HG03571 (cell line): ENCODE data around the gene MAML3.

ENCODE experiments used
- ATAC-seq: cut with Tn5 transposase; IDR thresholded peaks from one replicate; pipeline ENCODE4 v1.9.1; 2021; ENCODE audit not compliant: unreplicated experiment

MAML3 gene

GRCh38 chr4:139905489-139905888 is 248.5 kb downstream of the MAML3 start:
- ATAC-seq, result no peak

DNA sequence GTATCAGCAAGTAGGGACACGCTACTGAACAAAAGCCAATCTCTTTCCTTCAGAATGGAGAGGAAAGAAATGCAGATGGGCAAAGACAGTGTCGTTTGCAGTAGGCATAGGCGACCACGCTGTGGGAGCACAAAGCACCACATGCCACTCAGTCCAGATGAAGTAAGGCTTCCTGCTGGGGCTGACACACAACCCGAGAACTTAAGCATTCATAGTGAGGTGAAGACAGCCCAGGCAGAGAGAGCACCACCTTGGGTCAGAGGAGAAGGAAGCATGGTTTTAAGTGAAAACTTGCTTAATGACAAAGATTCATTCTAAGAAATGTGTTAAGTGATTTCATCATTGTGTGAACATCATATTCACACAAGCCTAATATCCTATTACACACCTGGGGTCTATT is 249.6 kb downstream of the MAML3 start:
- no peak for ATAC-seq

- no peak for ATAC-seq
Measured at GRCh38 chr4:139903845-139904244, 250.1 kb downstream of the MAML3 start.

DNA sequence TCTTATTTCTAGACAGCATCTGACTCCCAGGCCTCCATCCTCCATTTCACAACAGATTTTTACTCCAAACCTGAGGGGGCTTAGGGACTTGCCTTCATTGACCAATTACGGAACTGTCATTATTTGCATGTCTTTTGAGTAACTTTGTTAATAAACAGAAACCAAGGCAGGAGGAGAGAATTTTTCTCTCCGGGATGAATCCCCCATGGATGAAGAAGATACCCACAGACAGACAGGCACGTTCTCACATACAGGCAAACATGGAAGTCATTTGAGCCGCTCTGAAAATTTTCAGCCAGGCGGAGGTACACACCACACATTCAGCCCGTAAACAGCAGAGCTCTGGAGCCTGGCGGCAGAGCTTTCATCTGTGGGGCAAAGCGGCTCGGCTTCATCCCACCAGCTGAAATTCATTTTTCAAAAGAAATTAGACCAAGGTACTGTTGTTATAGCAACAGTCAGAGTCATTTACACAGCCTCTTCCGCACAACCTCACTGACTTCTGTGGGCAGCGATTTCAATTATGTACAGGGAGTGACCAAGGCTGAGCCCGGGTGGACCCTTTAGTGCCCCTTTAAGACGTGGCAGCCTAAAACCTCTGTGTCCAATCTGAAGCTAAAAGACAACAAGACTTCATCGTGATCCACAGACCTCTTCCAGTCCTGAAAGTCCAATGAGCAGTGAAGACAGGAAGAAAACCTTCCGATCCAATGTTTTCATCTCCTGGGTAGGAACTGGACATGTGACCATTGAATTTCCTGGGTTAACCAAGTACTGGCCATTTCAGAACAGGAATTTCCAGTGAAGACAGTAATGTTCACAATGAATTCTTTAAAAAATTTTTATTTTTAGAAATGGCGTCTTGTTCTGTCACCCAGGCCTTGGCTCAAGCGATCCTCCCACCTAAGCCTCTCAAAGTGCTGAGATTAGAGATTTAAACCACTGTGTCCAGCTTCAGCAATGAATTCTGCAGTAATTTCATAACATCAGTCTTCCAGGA is 251.4 kb downstream of the MAML3 start:
- no peak for ATAC-seq

DNA sequence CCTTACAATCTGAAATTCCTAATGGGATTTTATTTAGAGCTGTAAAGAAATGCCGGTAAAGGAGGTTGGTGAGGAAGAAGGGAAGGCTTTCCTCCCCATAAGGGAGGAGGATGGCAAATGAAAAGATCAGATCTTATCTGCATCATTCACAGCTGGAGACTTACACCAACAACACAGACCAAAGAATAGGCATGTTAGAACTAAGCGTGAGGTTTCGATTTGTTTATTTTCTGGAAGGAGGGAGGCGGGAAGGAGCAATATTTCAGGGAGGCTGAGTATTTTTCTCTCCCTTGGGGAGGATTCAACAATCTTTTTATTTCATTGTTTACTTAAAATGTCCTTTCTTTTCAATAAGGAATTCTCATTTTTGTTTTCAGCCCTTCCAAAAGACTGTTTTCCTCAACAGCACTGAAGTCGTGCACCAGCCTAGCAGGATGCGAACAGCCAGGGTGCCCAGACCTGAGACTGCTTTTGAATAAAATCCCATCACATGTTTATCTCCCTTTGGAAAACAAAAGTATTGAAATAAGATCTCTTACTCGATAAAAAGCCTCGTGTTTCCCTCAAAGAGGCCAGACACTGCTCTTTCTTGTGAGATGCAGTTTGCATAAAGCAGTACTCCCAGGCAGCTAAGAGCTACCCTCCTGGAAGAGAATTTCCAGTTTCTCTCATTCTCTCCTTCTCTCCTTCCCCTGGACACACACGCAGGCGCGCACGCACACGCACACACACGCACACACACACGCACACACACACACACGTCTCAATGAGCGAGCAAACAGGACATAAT is 252.3 kb downstream of the MAML3 start:
- ATAC-seq, result no peak

DNA sequence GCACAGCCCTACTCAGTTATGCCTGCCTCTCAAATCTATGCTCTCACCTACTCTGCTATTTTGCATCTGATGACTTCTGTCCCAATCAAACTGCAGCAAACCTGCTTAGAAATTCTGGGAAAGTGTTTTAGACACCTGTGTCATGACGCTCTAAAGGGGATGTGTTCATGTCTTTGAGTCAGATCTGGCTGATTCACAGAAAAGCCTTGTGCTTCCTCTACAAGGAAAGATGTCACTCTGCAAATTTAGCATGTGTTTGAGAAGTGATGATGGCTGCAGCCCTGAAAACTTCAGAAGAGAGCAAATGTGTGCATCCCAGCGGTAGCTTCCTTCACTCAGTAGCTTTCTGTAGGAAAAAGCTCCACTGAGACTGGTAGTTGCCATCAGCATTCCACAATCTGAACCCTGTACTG is 253.0 kb downstream of the MAML3 start:
- ATAC-seq, result no peak

- no peak for ATAC-seq
Measured at GRCh38 chr4:139899346-139899745, 254.6 kb downstream of the MAML3 start.

GRCh38 chr4:139898293-139898692 is 255.7 kb downstream of the MAML3 start:
- no peak for ATAC-seq

DNA sequence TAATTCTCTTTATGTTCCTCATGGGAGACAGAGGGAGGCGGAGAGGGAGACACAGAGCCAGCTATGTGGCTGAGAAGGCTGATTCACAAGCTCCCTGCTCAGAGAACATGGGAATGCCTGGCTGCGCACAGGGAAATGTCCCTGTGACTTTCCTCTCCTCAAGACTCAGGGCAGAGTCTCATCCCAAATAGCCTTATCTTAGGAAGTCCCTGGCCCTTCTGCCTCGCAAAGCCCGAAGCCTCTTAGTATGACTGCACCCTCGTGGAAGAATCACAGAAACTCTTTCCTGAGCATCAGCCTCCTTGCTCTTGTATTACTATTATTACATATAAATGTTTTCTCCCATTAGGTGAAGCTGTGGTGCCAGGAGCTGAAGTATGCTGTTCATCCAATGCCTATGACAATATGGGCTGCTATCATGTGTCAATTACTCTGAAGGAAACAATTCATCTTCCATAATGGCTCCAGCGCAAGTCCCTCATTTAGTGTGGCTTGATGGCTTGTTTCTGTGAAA is 257.8 kb downstream of the MAML3 start:
- no peak for ATAC-seq

GRCh38 chr4:139893801-139894200 is 260.2 kb downstream of the MAML3 start:
- no peak for ATAC-seq

DNA sequence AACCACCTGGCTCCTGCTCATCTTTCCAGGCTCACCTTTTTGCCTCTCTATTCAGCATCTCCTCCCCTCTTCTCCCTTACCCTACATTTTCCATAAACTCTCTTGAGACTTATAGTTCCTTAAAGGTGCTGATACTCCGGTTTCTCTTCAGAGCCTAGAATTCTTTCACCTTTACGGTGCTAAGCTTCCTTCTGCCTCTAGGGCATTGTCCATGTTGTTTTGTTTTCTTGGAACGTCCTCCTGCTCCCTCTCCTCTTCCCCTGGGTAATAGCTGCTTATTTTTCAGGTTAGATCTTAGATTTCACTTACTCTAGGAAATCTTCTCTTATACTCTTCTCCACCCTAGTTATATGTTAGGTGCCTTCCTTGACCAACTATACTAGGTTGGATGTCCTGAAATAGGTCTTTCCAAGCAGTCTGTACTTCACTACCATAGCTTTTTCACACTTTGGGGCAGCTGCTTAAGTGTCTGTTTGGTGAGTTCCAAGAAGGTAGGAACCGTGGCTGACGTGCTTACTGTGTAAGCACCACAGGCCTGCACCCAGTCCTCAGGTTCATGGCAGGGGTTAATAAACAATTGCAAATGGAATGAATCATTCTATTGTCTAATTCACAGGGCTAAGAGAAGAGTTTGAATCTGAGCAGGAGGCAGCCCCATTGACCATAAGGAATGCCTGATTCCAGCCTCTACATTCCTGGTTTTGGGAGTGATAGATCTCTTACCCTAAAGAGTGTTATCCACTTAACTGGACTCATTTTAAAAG is 260.8 kb downstream of the MAML3 start:
- ATAC-seq, result no peak

- no peak for ATAC-seq
Measured at GRCh38 chr4:139890816-139891215, 263.2 kb downstream of the MAML3 start.

DNA sequence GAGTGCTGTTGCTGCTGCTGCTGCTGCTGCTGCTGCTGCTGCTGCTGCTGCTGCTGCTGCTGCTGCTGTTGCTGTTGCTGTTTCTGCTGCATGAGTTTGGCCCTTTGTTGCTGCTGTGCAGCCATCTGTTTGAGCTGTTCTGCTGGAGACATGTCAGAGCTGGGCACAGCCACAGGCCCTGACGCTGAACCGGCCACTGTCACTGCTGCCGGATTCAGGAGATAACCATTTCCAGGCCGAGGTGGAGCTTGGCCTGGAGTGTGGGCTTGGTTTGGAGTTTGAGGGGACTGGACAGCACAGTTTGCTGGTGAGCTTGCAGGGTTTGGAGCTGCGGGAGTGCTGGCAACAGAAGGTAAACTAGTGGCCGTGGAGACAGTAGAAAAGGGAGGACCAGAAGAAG is 264.1 kb downstream of the MAML3 start:
- ATAC-seq, result no peak

DNA sequence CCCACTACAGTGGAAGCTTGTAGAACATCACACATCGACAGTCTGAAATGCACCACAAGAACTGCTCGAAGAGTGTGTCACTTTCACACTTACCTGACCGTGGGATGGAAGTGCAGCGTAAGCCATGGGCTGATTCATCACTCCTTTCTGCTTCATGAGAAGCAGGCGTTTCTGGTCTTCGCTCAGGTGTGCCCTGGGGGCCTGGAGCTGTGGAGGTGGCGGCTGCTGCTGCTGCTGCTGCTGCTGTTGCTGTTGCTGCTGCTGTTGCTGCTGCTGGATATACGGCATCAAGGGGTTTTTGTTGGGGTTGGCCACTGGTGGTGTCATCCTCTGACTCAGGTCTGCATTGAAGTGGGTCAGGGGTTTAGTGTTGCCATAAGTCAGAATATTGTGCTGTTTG is 264.7 kb downstream of the MAML3 start:
- ATAC-seq, result no peak

DNA sequence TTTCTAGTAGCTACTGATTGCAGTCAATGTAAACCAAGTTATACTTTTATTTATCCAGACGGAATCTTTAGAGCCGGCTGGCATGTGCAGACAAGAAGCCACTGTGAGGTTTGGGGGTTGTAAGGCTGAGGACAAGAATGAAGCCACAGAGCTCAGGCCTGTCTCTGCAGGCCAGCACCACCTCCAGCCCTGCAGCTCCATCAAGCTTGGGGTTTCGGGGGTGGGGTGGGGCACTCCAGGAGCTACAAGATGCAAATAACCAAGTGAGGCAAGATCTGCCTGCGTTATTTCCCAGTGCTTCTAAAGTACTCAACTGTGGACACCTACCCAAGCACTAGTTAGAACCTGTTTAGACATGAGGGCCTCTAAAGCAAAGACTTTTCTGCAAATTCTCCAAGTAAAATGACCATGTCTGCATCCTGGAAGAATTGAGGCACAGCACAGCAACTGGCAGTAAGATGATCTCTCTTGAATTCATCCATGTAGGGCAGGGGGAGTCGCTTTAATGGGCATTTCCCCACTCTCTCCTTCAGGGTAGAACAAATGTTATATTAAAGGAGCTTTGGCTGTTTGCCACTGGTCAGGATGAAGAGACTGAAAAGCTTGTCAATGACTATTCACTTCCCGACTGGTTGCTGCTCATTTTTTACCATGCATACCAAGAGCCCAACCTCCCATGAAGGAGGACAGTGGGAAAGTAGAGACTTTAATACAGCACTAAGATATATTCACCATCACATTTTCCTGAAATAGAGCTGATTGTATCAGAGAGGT is 265.8 kb downstream of the MAML3 start:
- no peak for ATAC-seq

DNA sequence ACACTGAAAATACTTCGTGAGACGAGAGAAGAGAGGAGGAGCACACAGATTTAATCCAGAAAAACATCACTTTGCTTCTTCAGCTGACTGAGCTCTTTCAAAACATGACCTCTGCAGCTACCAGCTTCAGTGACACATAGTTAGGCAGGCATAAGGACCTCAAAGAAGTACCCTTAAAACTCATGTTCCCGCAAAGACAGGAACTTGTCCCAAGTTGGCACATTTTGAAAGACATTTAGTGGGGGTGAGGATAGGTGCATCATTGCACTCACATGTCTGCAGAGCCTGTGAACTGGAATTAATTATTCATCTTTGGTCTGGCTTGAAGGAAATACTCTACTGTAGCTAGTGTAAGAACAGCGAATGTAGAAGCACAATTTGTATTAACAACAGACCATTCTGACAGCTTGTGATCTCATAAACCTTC is 266.6 kb downstream of the MAML3 start:
- ATAC-seq, result no peak

DNA sequence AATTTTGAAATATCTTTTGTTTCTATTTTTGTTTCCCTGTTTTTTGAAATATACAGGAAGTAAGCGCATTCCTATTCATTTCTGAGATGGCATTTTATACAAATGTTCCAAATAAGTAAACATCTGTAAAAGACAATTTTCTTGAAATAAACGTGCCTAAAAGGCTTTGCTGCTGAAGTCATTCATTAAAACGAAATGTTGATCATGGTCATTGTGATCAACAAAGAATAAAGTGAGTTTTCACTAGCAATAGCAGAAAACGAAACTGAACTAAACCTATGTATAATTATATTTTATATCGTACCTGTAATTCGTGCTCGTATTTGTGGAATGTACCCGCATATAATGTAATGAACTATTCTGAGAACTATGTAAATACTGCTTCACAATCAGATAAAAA is 267.2 kb downstream of the MAML3 start:
- no peak for ATAC-seq

DNA sequence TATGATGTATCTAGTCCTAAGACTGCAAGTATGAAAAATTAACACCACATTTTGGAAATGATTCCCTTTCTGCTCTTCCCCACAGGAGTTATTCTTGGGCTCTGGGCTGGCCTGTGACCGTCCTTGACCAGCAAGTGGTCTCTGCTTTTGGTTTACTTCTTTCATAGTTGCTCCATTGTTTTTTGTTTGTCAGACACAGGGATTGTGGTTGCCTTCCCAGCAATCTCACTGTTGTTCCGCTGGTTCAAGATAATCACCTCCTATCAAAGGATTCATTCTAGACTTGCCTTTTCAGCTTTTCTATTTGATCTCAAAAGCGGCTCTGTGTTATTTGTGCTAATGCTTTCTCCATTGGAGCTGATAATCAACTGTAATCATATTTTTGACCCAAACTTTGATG is 269.5 kb downstream of the MAML3 start:
- ATAC-seq, result no peak

DNA sequence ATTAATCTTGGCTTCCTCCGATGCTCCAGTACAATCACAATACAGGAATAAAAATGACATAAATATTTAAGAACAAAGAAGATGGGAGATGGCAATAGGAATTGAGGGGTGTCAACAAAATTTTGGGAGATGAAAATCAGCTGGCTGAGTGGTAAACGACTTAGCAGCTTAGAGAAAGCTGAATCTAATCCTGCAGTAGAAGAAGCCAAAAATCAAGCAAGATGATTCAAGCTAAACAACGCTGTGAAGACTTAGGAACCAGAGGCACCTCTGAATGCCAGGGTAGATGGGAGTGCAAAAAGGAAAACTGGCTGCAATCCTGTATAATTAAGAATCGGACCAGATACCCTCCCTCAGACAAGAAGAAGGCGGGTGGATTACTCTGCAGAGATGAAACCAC is 273.1 kb downstream of the MAML3 start:
- no peak for ATAC-seq

DNA sequence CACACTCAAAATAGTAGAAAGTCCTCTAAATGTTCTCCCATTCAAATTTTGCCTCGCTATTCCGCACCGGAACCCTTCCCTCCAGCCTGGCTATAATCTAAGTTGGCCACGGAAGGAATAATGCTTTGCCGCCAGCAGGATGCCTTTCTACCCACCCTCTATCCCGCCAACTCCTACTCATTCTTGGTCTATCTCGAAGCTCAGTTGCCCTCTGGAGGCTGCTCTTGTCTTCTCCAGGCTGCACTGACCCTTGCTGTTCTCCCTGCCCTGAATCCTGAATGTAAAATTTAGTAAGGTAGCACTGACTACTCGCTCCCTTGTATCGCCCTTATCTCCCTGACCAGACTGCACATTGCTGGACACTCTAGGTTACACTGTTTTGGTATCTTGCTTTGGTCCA is 275.9 kb downstream of the MAML3 start:
- ATAC-seq, result no peak
